ENCODE data around the gene CHCHD2. TPM values are rescaled to one million over a fixed set of nuclear protein-coding genes. Genes with fewer than 3 reads are reported as not detected.
"Not testable (repeated sequence)": the region's sequence is repeated elsewhere in the genome, so short reads cannot be mapped to it uniquely, and the experiment has no call there.

CHCHD2 gene
- polyA plus RNA-seq, 3 donors from 2014 or later = 512 to 798 (median 585) TPM

GRCh38 chr7:56098187-56099008, 7.9 kb downstream of the CHCHD2 start:
- H3K4me1 Mint-ChIP-seq; H3K4me3 Mint-ChIP-seq; H3K9me3 Mint-ChIP-seq; H3K27me3 Mint-ChIP-seq (ENCODE audit: low read depth in 3 of 3); DNase-seq: not testable (repeated sequence)
- peak overlapping the region in 2 of 6 donors; percentile 28 to 46 for H3K27ac Mint-ChIP-seq
- peaks cover 12 to 25% (median 14%) of the 10 kb centered on the region in 3 donors for H3K36me3 Mint-ChIP-seq

DNA sequence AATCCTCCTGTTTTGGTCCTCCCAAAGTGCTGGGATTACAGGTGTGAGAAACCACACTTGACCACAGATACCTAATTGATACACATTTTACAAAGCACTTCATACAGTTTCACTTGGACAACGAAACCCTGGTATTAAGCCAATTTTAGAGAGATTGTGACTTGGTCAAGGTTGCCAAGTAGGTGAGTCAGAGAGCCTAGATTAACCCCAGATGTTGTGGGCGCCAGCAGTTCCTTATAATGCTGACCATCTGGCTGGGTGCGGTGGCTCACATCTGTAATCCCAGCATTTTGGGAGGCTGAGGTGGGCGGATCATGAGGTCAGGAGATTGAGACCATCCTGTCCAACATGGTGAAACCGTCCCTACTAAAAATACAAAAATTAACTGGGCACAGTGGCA, 8.6 kb downstream of the CHCHD2 start:
- no peaks in the 10 kb centered on the region for H3K9me3 Mint-ChIP-seq
- H3K27ac Mint-ChIP-seq = no peak overlapping the region
- peaks cover 12 to 24% (median 14%) of the 10 kb centered on the region in 3 donors for H3K36me3 Mint-ChIP-seq
- peaks cover 0 to 2% of the 10 kb centered on the region in 2 donors for H3K4me1 Mint-ChIP-seq
- no peak overlapping the region for H3K4me3 Mint-ChIP-seq
- H3K27me3 Mint-ChIP-seq (ENCODE audit: low read depth in 3 of 3) = peaks cover 0 to 3% (median 2%) of the 10 kb centered on the region in 3 donors
- no peak for DNase-seq

- Mint-ChIP-seq H3K4me1 (no peaks in the 10 kb centered on the region), H3K9me3 (no peaks in the 10 kb centered on the region), H3K27ac (no peak within 1 kb of the TSS), H3K4me3 (no peak within 1 kb of the TSS), H3K36me3 (peaks cover 0 to 4% (median 3%) of the 10 kb centered on the region in 3 donors), H3K27me3 (ENCODE audit: low read depth in 3 of 3) (peaks cover 0 to 2% (median 0%) of the 10 kb centered on the region in 3 donors)
- DNase-seq = no peak
Measured at GRCh38 chr7:56092789-56093531, 13.3 kb downstream of the CHCHD2 start, which contains the start of gene PHKG1. PHKG1 (minus strand) TSS chr7:56092952; CDS start chr7:56088941, 4,011 bp downstream.

GRCh38 chr7:56092388-56092787, 13.9 kb downstream of the CHCHD2 start:
- not testable (repeated sequence) for H3K9me3 Mint-ChIP-seq; H3K27me3 Mint-ChIP-seq (ENCODE audit: low read depth in 3 of 3); H3K36me3 Mint-ChIP-seq; H3K4me3 Mint-ChIP-seq; H3K4me1 Mint-ChIP-seq; H3K27ac Mint-ChIP-seq; DNase-seq

GRCh38 chr7:56091591-56091990, 14.7 kb downstream of the CHCHD2 start:
- Mint-ChIP-seq H3K9me3 (no peaks in the 10 kb centered on the region), H3K4me1 (no peaks in the 10 kb centered on the region), H3K27ac (no peak overlapping the region), H3K36me3 (peaks cover 0 to 3% (median 0%) of the 10 kb centered on the region in 3 donors), H3K27me3 (ENCODE audit: low read depth in 3 of 3) (no peaks in the 10 kb centered on the region), H3K4me3 (no peak overlapping the region)
- DNase-seq = no peak

- H3K27ac Mint-ChIP-seq = no peak overlapping the region
- H3K36me3 Mint-ChIP-seq = no peaks in the 10 kb centered on the region
- no peak for DNase-seq
- no peaks in the 10 kb centered on the region for H3K9me3 Mint-ChIP-seq
- peaks cover 0 to 3% (median 0%) of the 10 kb centered on the region in 3 donors for H3K27me3 Mint-ChIP-seq (ENCODE audit: low read depth in 3 of 3)
- H3K4me1 Mint-ChIP-seq = no peaks in the 10 kb centered on the region
- no peak overlapping the region for H3K4me3 Mint-ChIP-seq
Measured at GRCh38 chr7:56087445-56087844, 18.8 kb downstream of the CHCHD2 start.

DNA sequence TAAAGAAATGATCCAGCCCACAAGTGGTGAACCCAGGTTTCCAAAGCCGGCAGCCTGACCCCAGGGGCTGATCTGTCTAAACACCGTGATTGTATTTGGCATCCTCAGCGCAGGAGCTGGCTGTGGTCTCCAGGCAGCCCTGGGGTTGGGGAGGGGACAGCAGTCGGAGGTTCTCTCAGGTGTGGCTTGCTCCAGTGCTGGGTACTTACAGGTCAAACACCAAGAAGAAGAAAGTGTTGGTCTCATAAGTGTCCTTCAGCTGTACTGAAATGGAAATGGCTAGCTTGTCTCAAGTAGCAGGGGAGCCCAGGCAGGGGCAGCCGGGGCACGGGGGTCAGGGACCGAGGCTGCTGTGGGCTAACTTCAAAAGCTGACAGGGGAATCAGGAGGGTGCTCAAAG, 19.5 kb downstream of the CHCHD2 start:
- H3K27me3 Mint-ChIP-seq (ENCODE audit: low read depth in 3 of 3) = peaks cover 0 to 3% (median 0%) of the 10 kb centered on the region in 3 donors
- H3K9me3 Mint-ChIP-seq = no peaks in the 10 kb centered on the region
- no peak overlapping the region for H3K27ac Mint-ChIP-seq
- H3K4me3 Mint-ChIP-seq = no peak overlapping the region
- no peaks in the 10 kb centered on the region for H3K4me1 Mint-ChIP-seq
- DNase-seq = no peak
- no peaks in the 10 kb centered on the region for H3K36me3 Mint-ChIP-seq

DNA sequence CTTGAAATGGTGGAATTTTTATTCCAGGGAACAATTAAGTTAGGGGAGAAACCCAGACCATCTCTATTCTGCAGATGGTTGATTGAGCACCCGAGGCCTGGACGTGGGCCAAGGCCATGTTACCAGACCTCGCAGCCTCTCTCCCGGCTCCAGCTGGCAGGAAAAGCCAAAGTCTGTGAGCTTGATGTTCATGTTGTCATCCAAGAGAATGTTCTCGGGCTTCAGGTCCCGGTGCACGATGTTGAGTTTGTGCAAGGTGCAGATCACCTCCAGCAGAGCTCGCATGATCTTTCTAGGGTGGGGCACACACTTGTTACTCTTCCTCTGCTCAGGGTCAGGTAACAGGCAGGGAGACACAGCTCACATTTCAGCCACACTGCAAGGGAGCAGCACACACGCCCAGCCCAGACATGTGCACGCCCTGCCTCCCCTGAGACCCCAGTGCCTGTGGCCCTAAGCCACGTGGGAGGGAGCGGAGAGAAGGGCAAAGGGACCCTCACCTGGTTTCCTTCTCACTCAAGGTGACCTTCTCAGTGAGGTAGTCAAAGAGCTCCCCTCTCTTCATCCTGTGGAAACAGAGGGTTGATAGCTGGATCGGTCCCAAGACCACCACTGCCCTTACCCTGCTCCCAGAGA, 23.0 kb downstream of the CHCHD2 start:
- H3K9me3 Mint-ChIP-seq = no peaks in the 10 kb centered on the region
- no peaks in the 10 kb centered on the region for H3K36me3 Mint-ChIP-seq
- H3K4me3 Mint-ChIP-seq = no peak overlapping the region
- DNase-seq = no peak
- H3K4me1 Mint-ChIP-seq = no peaks in the 10 kb centered on the region
- no peak overlapping the region for H3K27ac Mint-ChIP-seq
- H3K27me3 Mint-ChIP-seq (ENCODE audit: low read depth in 3 of 3) = peaks cover 0 to 3% (median 0%) of the 10 kb centered on the region in 3 donors

DNA sequence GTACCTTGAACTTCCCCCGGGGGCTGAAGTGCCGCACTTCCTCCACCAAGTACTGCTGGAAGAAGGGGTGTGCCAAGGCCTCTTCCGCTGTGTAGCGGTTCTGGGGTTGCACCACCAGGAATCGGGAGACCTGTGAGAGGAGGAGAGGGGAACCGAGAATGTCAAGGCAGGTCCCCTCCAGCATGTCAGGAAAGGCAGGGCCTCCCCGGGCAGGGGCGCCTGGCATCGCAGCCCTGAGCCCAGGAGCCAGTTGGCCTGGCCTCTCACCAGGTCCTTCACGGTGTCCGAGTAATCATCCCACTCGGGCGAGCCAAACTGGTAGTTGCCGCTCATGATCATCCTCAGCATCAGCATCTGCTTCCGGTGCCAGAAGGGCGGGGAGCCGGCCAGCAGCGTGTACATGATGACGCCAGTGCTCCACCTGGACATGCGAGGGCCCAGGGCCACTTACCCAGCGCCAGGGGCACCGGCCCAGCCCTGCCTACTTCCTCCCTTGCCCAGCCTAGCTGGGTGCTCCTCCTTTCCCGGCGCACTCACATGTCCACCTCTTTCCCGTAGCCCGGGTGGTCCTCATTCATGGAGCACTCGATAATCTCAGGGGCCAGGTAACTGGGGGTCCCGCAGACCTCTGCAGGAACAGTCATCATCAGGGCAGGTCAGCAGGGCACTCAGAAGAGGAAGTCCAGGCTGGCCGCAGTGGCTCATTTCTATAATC, 24.5 kb downstream of the CHCHD2 start:
- Mint-ChIP-seq H3K27me3 (ENCODE audit: low read depth in 3 of 3) (peaks cover 0 to 3% (median 0%) of the 10 kb centered on the region in 3 donors), H3K27ac (no peak overlapping the region), H3K36me3 (no peaks in the 10 kb centered on the region), H3K9me3 (no peaks in the 10 kb centered on the region), H3K4me3 (no peak overlapping the region), H3K4me1 (no peaks in the 10 kb centered on the region)
- DNase-seq = no peak

DNA sequence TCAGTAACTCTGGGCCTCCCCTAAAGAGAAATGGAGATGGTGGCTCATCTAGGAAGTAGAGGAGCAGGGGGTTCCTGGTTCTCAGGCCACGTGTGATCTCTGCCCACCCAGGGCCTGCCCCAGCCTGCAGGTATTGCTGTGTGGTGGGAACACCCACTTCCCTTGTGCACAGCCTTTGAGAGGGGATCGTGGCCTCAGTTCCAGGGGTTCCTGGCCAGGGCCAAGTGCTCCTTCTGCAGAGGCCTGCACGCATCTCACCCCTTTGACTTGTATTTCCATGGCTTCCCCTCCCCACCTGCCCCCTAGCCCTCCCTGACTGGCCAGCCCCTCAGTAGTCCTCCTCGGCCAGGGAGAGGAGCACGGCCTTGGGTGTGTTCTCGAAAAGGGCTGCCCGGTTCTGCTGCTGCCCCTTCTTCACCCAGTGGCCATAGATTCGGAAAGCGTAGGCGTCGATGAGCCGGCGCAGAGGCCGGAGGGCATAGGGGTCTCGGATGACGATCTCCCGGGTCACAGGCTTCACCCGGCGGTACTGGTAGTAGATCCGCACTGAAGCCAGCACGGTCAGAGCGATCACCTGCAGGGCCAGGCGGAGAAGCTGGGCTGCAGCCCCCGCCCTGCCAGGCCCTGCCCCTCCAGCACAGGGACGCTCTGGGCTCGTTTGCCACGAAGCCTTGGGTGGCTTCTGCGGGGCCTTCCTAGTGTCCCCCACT, 25.4 kb downstream of the CHCHD2 start:
- not testable (repeated sequence) for H3K9me3 Mint-ChIP-seq; DNase-seq; H3K4me3 Mint-ChIP-seq; H3K27me3 Mint-ChIP-seq (ENCODE audit: low read depth in 3 of 3); H3K27ac Mint-ChIP-seq; H3K4me1 Mint-ChIP-seq; H3K36me3 Mint-ChIP-seq

- H3K27me3 Mint-ChIP-seq (ENCODE audit: low read depth in 3 of 3) = no peaks in the 10 kb centered on the region
- H3K27ac Mint-ChIP-seq = no peak overlapping the region
- no peaks in the 10 kb centered on the region for H3K9me3 Mint-ChIP-seq
- H3K36me3 Mint-ChIP-seq = no peaks in the 10 kb centered on the region
- H3K4me1 Mint-ChIP-seq = no peaks in the 10 kb centered on the region
- DNase-seq = no peak
- no peak overlapping the region for H3K4me3 Mint-ChIP-seq
Measured at GRCh38 chr7:56079450-56080185, 26.7 kb downstream of the CHCHD2 start.

GRCh38 chr7:56078196-56078595, 28.1 kb downstream of the CHCHD2 start:
- Mint-ChIP-seq H3K4me1 (peaks cover 5 to 7% of the 10 kb centered on the region in 2 donors), H3K27ac (no peak overlapping the region), H3K4me3 (no peak overlapping the region), H3K36me3 (peaks cover 4 to 5% (median 4%) of the 10 kb centered on the region in 3 donors), H3K27me3 (ENCODE audit: low read depth in 3 of 3) (no peaks in the 10 kb centered on the region), H3K9me3 (no peaks in the 10 kb centered on the region)
- DNase-seq = no peak
